Panc1 (cell line): Measurements from ENCODE around the gene NPAS3.

Source experiments
- CTCF ChIP-seq: fragments of 450-650 bp; IDR thresholded peaks from 2 replicates; pipeline ENCODE4 v1.5.1; 2017; ENCODE audit warnings: mild to moderate bottlenecking
- POLR2AphosphoS5 ChIP-seq: IDR thresholded peaks from 2 replicates; pipeline ENCODE4 v1.6.1; 2012; ENCODE audit warnings: mild to moderate bottlenecking, low read depth, low read length, moderate library complexity
- REST ChIP-seq, 2 experiments: IDR thresholded peaks; 2 replicates each; pipeline ENCODE4 v1.6.1; 2011 to 2012; ENCODE audit warnings: low read depth in 2 of 2, control low read depth in 1 of 2, low read length in 1 of 2, mild to moderate bottlenecking in 1 of 2, moderate library complexity in 1 of 2; ENCODE audit not compliant: insufficient read depth in 1 of 2
- SIN3A ChIP-seq: IDR thresholded peaks from 2 replicates; pipeline ENCODE4 v1.6.1; 2012; ENCODE audit warnings: low read depth, mild to moderate bottlenecking, low read length, moderate library complexity, borderline replicate concordance; ENCODE audit not compliant: insufficient read depth
- TCF7L2 ChIP-seq: IDR thresholded peaks from 2 replicates; pipeline ENCODE4 v1.6.1; 2011; ENCODE audit warnings: mild to moderate bottlenecking, low read depth, low read length, inconsistent platforms

GRCh38 chr14:33465846-33466700, 527.4 kb downstream of the NPAS3 start:
- TF ChIP-seq CTCF (no peak), POLR2AphosphoS5 (no peak), REST (IDR thresholded peaks at IDR 0.05; ENCODE audit: insufficient read depth in 1 of 2, low read depth in 2 of 2, low read length in 1 of 2) (no peak), SIN3A (no peak), TCF7L2 (no peak)
